ENCODE measurements around the gene EMP2.

DNA sequence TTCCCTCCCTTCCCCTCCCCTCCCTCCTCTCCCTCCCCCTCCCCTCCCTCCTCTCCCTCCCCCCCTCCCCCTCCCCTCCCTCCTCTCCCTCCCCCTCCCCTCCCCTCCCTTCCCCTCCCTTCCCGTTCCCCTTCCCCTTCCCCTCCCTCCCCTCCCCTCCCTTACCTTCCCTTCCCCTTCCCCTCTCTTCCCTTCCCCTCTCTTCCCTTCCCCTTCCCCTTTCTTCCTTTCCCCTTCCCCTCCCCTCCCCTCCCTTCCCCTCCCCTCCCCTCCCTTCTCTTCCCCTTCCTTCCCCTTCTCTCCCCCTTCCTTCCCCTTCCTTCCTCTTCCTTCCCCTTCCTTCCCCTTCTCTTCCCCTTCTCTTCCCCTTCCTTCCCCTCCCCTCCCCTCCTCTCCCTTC is 61.1 kb downstream of the EMP2 start:
- TF ChIP-seq NFE2L2 (conservative IDR thresholded peaks at IDR 0.05; ENCODE audit: low read length) (no peak), SREBF2 (IDR thresholded peaks at IDR 0.05) (no peak)

All from A549 (cell line).